Hepatocyte (in vitro differentiated cells): ENCODE data around the gene RAP1A. TPM values are rescaled to one million over a fixed set of nuclear protein-coding genes. Genes with fewer than 3 reads are reported as not detected.
A peak's percentile ranks its signal among the peaks of the same experiment; 100 is the strongest.

Experiments used
- DNase-seq: peaks from one replicate; pipeline ENCODE4 v3.0.0-alpha.2; 2016; ENCODE audit warnings: low spot score
- H2AFZ ChIP-seq: fragments of 200-600 bp; sonication (generic); 2 replicates; pipeline ENCODE4 v1.6.0; 2016; ENCODE audit warnings: antibody characterized with exemption, mild to moderate bottlenecking
- H3K27ac ChIP-seq: fragments of 200-600 bp; sonication (generic); 2 replicates; pipeline ENCODE4 v1.5.1; 2016; ENCODE audit warnings: mild to moderate bottlenecking
- H3K27me3 ChIP-seq: fragments of 200-600 bp; sonication (generic); 2 replicates; pipeline ENCODE4 v1.6.1; 2016
- H3K36me3 ChIP-seq: fragments of 200-600 bp; sonication (generic); replicated peaks from 2 replicates; pipeline ENCODE4 v1.5.1; 2016; ENCODE audit warnings: low read depth; ENCODE audit not compliant: insufficient read depth
- H3K4me1 ChIP-seq: fragments of 200-600 bp; sonication (generic); 2 replicates; pipeline ENCODE4 v1.5.1; 2016; ENCODE audit warnings: mild to moderate bottlenecking, moderate library complexity; ENCODE audit not compliant: insufficient read depth
- H3K4me2 ChIP-seq: fragments of 200-600 bp; sonication (generic); 2 replicates; pipeline ENCODE4 v1.6.0; 2016
- H3K4me3 ChIP-seq: fragments of 200-600 bp; sonication (generic); 2 replicates; pipeline ENCODE4 v1.5.1; 2016; ENCODE audit warnings: mild to moderate bottlenecking
- H3K79me2 ChIP-seq: fragments of 200-600 bp; sonication (generic); 2 replicates; pipeline ENCODE4 v1.6.0; 2017; ENCODE audit warnings: mild to moderate bottlenecking
- H3K9me2 ChIP-seq: fragments of 200-600 bp; sonication (generic); replicated peaks from 2 replicates; pipeline ENCODE4 v1.6.0; 2017; ENCODE audit warnings: mild to moderate bottlenecking; ENCODE audit not compliant: insufficient read depth
- H3K9me3 ChIP-seq: fragments of 200-600 bp; sonication (generic); 2 replicates; pipeline ENCODE4 v1.5.1; 2016; ENCODE audit warnings: low read depth, mild to moderate bottlenecking
- H4K20me1 ChIP-seq: fragments of 200-600 bp; sonication (generic); 2 replicates; pipeline ENCODE4 v1.6.0; 2016; ENCODE audit warnings: mild to moderate bottlenecking; ENCODE audit not compliant: insufficient read depth, poor library complexity, severe bottlenecking
- EZH2 ChIP-seq: fragments of 200-600 bp; sonication (generic); IDR thresholded peaks from 2 replicates; pipeline ENCODE4 v1.6.1; 2016; ENCODE audit warnings: antibody characterized with exemption, mild to moderate bottlenecking, borderline replicate concordance
- EZH2phosphoT487 ChIP-seq: fragments of 200-600 bp; sonication (generic); IDR thresholded peaks from one replicate; pipeline ENCODE4 v1.6.1; 2018; ENCODE audit warnings: antibody characterized with exemption, mild to moderate bottlenecking, low read depth, moderate library complexity; ENCODE audit not compliant: unreplicated experiment, severe bottlenecking
- WGBS: methylation state at CpG from one replicate; pipeline ENCODE4 v1.1.6; 2016; ENCODE audit warnings: low lambda C conversion rate; ENCODE audit errors: missing lambda C conversion rate; 5-methylcytosine and 5-hydroxymethylcytosine counted together
- polyA plus RNA-seq: library from polyadenylated mRNA; unstranded; fragments of >200 nt; fragmentation: Nextera tagmentation; extraction: Ambion mirVana; gene quantifications from 2 replicates; pipeline ENCODE4 v1.2.1, GENCODE V29; 2016
- total RNA-seq: library from RNA; depleted of rRNA; stranded (reverse); fragments of >200 nt; gene quantifications from 2 replicates; pipeline ENCODE4 v1.2.3, GENCODE V29; 2014
- TF ChIP-seq, protein P1 (sequence below): fragments of 200-600 bp; sonication (generic); IDR thresholded peaks from 2 replicates; pipeline ENCODE4 v1.5.1; 2016; ENCODE audit warnings: antibody characterized with exemption, mild to moderate bottlenecking; ENCODE audit not compliant: poor library complexity

The RAP1A gene
- total and polyA plus RNA-seq, 2 experiments from 2014 or later = 48.8 to 49.6 TPM

DNA sequence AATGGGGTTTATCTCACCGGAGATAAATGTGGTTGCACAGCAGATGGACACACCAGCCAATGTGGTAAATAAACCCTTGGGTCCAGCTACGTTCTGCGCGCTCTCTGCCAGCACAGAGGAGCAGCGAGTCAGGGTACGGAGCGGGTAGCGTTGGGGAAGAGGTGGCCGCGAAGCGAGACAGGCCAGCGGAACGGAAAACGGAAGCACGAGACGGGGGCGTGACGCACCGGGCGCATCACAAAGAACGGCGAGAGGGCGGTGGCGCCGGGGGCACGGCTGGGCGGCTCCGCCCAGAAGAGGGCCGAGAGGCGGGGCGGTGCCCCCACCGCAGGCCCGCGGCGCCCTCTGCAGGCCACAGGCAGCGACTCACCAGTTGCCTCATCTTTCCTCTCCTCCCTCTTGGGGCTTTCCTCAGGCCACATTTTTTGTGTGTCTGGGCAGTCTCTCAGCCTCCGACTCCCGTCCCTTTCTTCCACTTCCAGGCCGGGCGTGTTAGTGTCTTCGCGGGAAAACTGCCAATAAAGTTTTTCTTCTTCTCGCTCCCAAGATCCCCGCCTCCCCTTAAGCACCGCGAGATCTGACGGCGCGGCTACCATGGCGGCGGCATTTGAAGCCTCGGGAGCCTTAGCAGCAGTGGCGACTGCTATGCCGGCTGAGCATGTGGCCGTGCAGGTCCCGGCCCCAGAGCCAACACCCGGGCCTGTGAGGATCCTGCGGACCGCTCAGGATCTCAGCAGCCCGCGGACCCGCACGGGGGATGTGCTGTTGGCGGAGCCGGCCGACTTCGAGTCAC is 135.9 kb downstream of the RAP1A start, which contains the start of gene DDX20:
Gene DDX20 (plus strand): TSS at position 571 of the 793 bp plus-strand sequence. CDS start 24 bp downstream, at position 595.
- TF ChIP-seq, protein P1, sequence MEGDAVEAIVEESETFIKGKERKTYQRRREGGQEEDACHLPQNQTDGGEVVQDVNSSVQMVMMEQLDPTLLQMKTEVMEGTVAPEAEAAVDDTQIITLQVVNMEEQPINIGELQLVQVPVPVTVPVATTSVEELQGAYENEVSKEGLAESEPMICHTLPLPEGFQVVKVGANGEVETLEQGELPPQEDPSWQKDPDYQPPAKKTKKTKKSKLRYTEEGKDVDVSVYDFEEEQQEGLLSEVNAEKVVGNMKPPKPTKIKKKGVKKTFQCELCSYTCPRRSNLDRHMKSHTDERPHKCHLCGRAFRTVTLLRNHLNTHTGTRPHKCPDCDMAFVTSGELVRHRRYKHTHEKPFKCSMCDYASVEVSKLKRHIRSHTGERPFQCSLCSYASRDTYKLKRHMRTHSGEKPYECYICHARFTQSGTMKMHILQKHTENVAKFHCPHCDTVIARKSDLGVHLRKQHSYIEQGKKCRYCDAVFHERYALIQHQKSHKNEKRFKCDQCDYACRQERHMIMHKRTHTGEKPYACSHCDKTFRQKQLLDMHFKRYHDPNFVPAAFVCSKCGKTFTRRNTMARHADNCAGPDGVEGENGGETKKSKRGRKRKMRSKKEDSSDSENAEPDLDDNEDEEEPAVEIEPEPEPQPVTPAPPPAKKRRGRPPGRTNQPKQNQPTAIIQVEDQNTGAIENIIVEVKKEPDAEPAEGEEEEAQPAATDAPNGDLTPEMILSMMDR = peak; percentile 93
- no peak for TF ChIP-seq EZH2
- H3K4me1 ChIP-seq = peaks cover 14% of the 10 kb centered on the region
- H3K79me2 ChIP-seq = peaks cover 42% of the 10 kb centered on the region
- 1% methylated on average over 61 of the region's 67 CpGs for WGBS
- no peaks in the 10 kb centered on the region for H4K20me1 ChIP-seq
- H3K4me3 ChIP-seq = peak within 1 kb of the TSS; percentile 87
- peak within 1 kb of the TSS; percentile 97 for H3K27ac ChIP-seq
- H3K27me3 ChIP-seq = no peaks in the 10 kb centered on the region
- H3K36me3 ChIP-seq = no peaks in the 10 kb centered on the region
- H3K9me2 ChIP-seq = no peaks in the 10 kb centered on the region
- DNase-seq = peak; percentile 98
- H3K9me3 ChIP-seq = no peaks in the 10 kb centered on the region
- peak within 1 kb of the TSS; percentile 92 for H2AFZ ChIP-seq
- H3K4me2 ChIP-seq = peak within 1 kb of the TSS; percentile 81

DNA sequence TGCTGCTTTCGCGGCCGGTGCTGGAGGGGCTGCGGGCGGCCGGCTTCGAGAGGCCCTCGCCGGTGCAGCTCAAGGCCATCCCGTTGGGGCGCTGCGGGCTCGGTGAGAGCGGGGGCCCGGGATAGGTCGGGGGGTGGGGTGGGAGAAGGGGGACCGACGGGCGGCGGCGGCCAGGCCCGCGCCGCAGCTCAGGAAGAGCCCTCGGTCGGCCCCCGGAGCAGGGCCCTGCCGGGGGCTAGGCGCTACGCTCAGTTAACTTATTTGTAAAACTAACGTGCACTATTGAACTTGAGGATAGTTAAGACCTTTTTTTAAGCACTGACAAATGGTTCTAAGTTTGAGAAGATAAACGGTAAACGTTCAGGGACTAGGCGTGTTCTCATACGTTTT is 136.5 kb downstream of the RAP1A start:
- H3K9me2 ChIP-seq = no peaks in the 10 kb centered on the region
- peak overlapping the region; percentile 92 for H2AFZ ChIP-seq
- H3K4me3 ChIP-seq = peak overlapping the region; percentile 87
- H3K36me3 ChIP-seq = no peaks in the 10 kb centered on the region
- WGBS = 2% methylated on average over 35 of the region's 35 CpGs
- peaks cover 14% of the 10 kb centered on the region for H3K4me1 ChIP-seq
- TF ChIP-seq EZH2 = no peak
- TF ChIP-seq, protein P1 = no peak
- TF ChIP-seq EZH2phosphoT487 = no peak
- H3K4me2 ChIP-seq = peak overlapping the region; percentile 81
- H3K9me3 ChIP-seq = no peaks in the 10 kb centered on the region
- no peaks in the 10 kb centered on the region for H4K20me1 ChIP-seq
- DNase-seq = no peak
- peaks cover 46% of the 10 kb centered on the region for H3K79me2 ChIP-seq
- H3K27me3 ChIP-seq = no peaks in the 10 kb centered on the region
- H3K27ac ChIP-seq = peak overlapping the region; percentile 97

DNA sequence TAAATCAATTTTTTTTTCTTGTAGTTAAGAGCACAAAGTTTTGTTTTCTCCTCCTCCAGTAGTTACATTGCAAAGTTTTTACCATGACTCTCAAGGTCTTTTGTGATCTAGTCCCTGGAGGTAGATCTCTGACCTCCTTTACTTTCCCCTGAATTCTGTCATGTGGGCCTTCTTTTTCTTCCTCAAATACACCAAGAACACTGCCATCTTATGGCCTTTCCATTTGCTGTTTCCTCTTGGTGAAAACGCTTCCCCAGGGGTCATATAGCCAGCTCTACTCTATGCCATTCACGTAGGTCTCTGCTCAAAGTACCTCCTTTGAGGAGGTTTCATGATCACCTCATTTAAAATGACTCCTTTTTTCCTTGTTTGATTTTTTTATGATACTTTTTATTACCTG is 138.8 kb downstream of the RAP1A start:
- Histone ChIP-seq H3K4me3 (no peak overlapping the region), H3K27me3 (no peaks in the 10 kb centered on the region), H3K79me2 (peaks cover 47% of the 10 kb centered on the region), H3K27ac (no peak overlapping the region), H2AFZ (no peak overlapping the region), H3K9me3 (no peaks in the 10 kb centered on the region), H3K4me1 (peaks cover 14% of the 10 kb centered on the region), H3K9me2 (no peaks in the 10 kb centered on the region), H3K4me2 (no peak overlapping the region), H4K20me1 (no peaks in the 10 kb centered on the region), H3K36me3 (no peaks in the 10 kb centered on the region)
- DNase-seq = no peak
- WGBS = 75% methylated on average over 2 of the region's 2 CpGs
- no peak for TF ChIP-seq EZH2phosphoT487
- TF ChIP-seq EZH2 = no peak
- TF ChIP-seq, protein P1 = no peak
